Pons (tissue), 1 donor: Measurements from ENCODE around the gene SELL.
"Not testable (repeated sequence)": the region's sequence is repeated elsewhere in the genome, so short reads cannot be mapped to it uniquely, and the experiment has no call there.

ENCODE experiments used
- DNase-seq: peaks from one replicate; pipeline ENCODE4 v3.0.0-alpha.2; 2016; ENCODE audit warnings: low spot score

Gene SELL

GRCh38 chr1:169711469-169712308 lies at the start of gene SELL:
Gene SELL, minus strand, starts transcription at chr1:169711620. Its CDS starts 122 bp downstream, at chr1:169711498.
- DNase-seq, result peak; percentile 86

- DNase-seq, result no peak
These were observed 47.6 kb upstream of the SELL start for GRCh38 chr1:169759038-169759437.

GRCh38 chr1:169753549-169753948 lies 42.1 kb upstream of the SELL start:
- DNase-seq, result no peak

- no peak for DNase-seq
These were observed 38.6 kb upstream of the SELL start for GRCh38 chr1:169750041-169750440.

- DNase-seq, result no peak
These were observed 35.1 kb upstream of the SELL start for GRCh38 chr1:169746550-169746949.

- peak; percentile 5 for DNase-seq
These were observed 33.8 kb upstream of the SELL start for GRCh38 chr1:169745015-169745861.

GRCh38 chr1:169741666-169742394 lies 30.4 kb upstream of the SELL start:
- DNase-seq, result no peak

GRCh38 chr1:169739980-169740379 lies 28.6 kb upstream of the SELL start:
- DNase-seq, result peak; percentile 8

GRCh38 chr1:169733924-169734323 lies 22.5 kb upstream of the SELL start, which contains the start of gene SELE:
Gene SELE, minus strand, starts transcription at chr1:169734079. Its CDS starts 467 bp downstream, at chr1:169733612.
- DNase-seq, result no peak

- no peak for DNase-seq
These were observed 20.0 kb upstream of the SELL start for GRCh38 chr1:169731446-169731845.

- no peak for DNase-seq
These were observed 18.6 kb upstream of the SELL start for GRCh38 chr1:169729991-169730390.

- DNase-seq, result no peak
These were observed 15.9 kb upstream of the SELL start for GRCh38 chr1:169727307-169727706.

GRCh38 chr1:169726851-169727250 lies 15.4 kb upstream of the SELL start:
- no peak for DNase-seq

GRCh38 chr1:169725930-169726329 lies 14.5 kb upstream of the SELL start:
- DNase-seq, result no peak

- DNase-seq, result no peak
These were observed 12.7 kb upstream of the SELL start for GRCh38 chr1:169724168-169724567.

GRCh38 chr1:169723763-169724162 lies 12.3 kb upstream of the SELL start:
- no peak for DNase-seq

GRCh38 chr1:169722779-169723178 lies 11.4 kb upstream of the SELL start:
- no peak for DNase-seq

- not testable (repeated sequence) for DNase-seq
These were observed 3.7 kb upstream of the SELL start for GRCh38 chr1:169715100-169715499.

- DNase-seq, result not testable (repeated sequence)
These were observed 1.7 kb upstream of the SELL start for GRCh38 chr1:169713090-169713489.

GRCh38 chr1:169712309-169712631 lies 850 bp upstream of the SELL start:
- no peak for DNase-seq

GRCh38 chr1:169708647-169709046 lies 2.8 kb downstream of the SELL start:
- DNase-seq, result peak; percentile 13

GRCh38 chr1:169707912-169708604 lies 3.4 kb downstream of the SELL start:
- no peak for DNase-seq
